Nephron progenitor cell (in vitro differentiated cells): Measurements from ENCODE around the gene DNER.

Source experiments
- DNase-seq: peaks from one replicate; pipeline ENCODE4 v3.0.0; 2021
- H3K27ac Mint-ChIP-seq: 2 replicates; pipeline ENCODE4 v1.8.0; 2021; ENCODE audit warnings: mild to moderate bottlenecking, moderate library complexity, mixed read lengths
- H3K27me3 Mint-ChIP-seq: 2 replicates; pipeline ENCODE4 v1.8.0; 2021; ENCODE audit warnings: mild to moderate bottlenecking, low read depth, mixed read lengths; ENCODE audit not compliant: poor library complexity
- H3K36me3 Mint-ChIP-seq: 2 replicates; pipeline ENCODE4 v1.8.0; 2021; ENCODE audit warnings: low read depth, mixed read lengths
- H3K4me1 Mint-ChIP-seq: 2 replicates; pipeline ENCODE4 v1.8.0; 2021; ENCODE audit warnings: mixed read lengths
- H3K4me3 Mint-ChIP-seq: 2 replicates; pipeline ENCODE4 v1.8.0; 2021; ENCODE audit warnings: mild to moderate bottlenecking, moderate library complexity, mixed read lengths
- H3K9me3 Mint-ChIP-seq: 2 replicates; pipeline ENCODE4 v1.8.0; 2021; ENCODE audit warnings: mild to moderate bottlenecking, moderate library complexity, mixed read lengths
- CTCF ChIP-seq: fragments of 200-600 bp; sonication (generic); IDR thresholded peaks from 2 replicates; pipeline ENCODE4 v1.5.0; 2021; ENCODE audit warnings: antibody characterized with exemption

DNER gene

GRCh38 chr2:229485857-229486256, 228.5 kb downstream of the DNER start:
- peaks cover 16% of the 10 kb centered on the region for H3K4me1 Mint-ChIP-seq
- peaks cover 10% of the 10 kb centered on the region for H3K27me3 Mint-ChIP-seq
- no peak for DNase-seq
- H3K36me3 Mint-ChIP-seq = peaks cover 5% of the 10 kb centered on the region
- H3K27ac Mint-ChIP-seq = no peak overlapping the region
- H3K4me3 Mint-ChIP-seq = no peak overlapping the region
- peaks cover 16% of the 10 kb centered on the region for H3K9me3 Mint-ChIP-seq
- no peak for TF ChIP-seq CTCF

DNA sequence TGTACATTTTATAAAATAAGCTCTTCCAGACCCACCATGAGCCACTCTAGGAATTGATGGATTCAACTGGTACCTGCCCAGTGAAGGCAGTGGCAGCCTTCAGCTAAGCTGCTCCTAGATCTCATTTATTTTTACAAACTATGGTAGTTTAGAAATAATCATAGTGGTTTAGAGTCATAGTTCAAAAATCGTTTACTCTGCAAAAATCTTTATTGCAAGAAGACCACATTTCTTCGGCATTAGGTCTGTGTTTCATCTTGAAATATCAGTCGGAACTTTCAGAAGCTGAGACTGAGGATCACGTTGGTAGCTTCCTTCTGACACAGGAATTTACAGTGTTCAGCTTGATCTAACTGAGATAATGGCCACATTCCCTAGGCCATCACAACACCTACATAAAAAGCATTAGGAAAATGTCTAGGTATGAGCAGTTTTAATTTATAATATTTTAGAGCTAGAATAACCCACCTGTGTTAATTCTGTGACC, 237.0 kb downstream of the DNER start:
- TF ChIP-seq CTCF = no peak
- Mint-ChIP-seq H3K4me1 (peaks cover 15% of the 10 kb centered on the region), H3K9me3 (no peaks in the 10 kb centered on the region), H3K4me3 (no peak overlapping the region), H3K27me3 (peaks cover 9% of the 10 kb centered on the region), H3K36me3 (no peaks in the 10 kb centered on the region), H3K27ac (no peak overlapping the region)
- DNase-seq = no peak

- Mint-ChIP-seq H3K36me3 (no peaks in the 10 kb centered on the region), H3K9me3 (no peaks in the 10 kb centered on the region), H3K27ac (no peak overlapping the region), H3K4me3 (no peak overlapping the region), H3K4me1 (peaks cover 15% of the 10 kb centered on the region), H3K27me3 (peaks cover 6% of the 10 kb centered on the region)
- DNase-seq = no peak
- TF ChIP-seq CTCF = no peak
These were observed 238.6 kb downstream of the DNER start for GRCh38 chr2:229475778-229476177.

- Mint-ChIP-seq H3K27me3 (peaks cover 6% of the 10 kb centered on the region), H3K4me3 (no peak overlapping the region), H3K4me1 (peaks cover 15% of the 10 kb centered on the region), H3K36me3 (no peaks in the 10 kb centered on the region), H3K27ac (no peak overlapping the region), H3K9me3 (no peaks in the 10 kb centered on the region)
- DNase-seq = no peak
- TF ChIP-seq CTCF = no peak
These were observed 240.2 kb downstream of the DNER start for GRCh38 chr2:229474125-229474524.

GRCh38 chr2:229470781-229471180, 243.6 kb downstream of the DNER start:
- Mint-ChIP-seq H3K4me3 (no peak overlapping the region), H3K36me3 (no peaks in the 10 kb centered on the region), H3K27ac (no peak overlapping the region), H3K27me3 (peaks cover 6% of the 10 kb centered on the region), H3K9me3 (no peaks in the 10 kb centered on the region), H3K4me1 (peaks cover 6% of the 10 kb centered on the region)
- no peak for TF ChIP-seq CTCF
- DNase-seq = no peak

- H3K27ac Mint-ChIP-seq = no peak overlapping the region
- no peaks in the 10 kb centered on the region for H3K4me1 Mint-ChIP-seq
- H3K36me3 Mint-ChIP-seq = no peaks in the 10 kb centered on the region
- no peaks in the 10 kb centered on the region for H3K9me3 Mint-ChIP-seq
- TF ChIP-seq CTCF = no peak
- no peak overlapping the region for H3K4me3 Mint-ChIP-seq
- no peak for DNase-seq
- peaks cover 1% of the 10 kb centered on the region for H3K27me3 Mint-ChIP-seq
These were observed 246.6 kb downstream of the DNER start for GRCh38 chr2:229467783-229468182.
